HG03460 (cell line): ENCODE measurements around the gene RPL34.

ENCODE experiments used
- ATAC-seq: cut with Tn5 transposase; IDR thresholded peaks from one replicate; pipeline ENCODE4 v1.9.1; 2021; ENCODE audit not compliant: unreplicated experiment

The RPL34 gene

DNA sequence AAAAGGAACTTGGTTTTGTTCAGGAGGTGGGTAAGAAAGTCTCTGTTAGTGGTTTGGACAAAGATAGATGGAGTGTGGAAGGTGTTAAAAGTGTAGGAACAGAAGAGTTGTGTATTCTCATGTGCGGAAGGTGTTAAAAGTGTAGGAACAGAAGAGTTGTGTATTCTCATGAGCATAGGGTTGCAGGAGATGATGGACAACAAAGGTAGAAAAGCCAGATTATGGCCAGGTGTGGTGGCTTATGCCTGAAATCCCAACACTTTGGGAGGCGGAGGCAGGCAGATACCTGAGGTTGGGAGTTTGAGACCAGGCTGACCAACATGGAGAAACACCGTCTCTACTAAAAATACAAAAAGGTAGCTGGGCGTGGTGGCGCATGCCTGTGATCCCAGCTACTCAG is 2.5 kb downstream of the RPL34 start:
- ATAC-seq: no peak

DNA sequence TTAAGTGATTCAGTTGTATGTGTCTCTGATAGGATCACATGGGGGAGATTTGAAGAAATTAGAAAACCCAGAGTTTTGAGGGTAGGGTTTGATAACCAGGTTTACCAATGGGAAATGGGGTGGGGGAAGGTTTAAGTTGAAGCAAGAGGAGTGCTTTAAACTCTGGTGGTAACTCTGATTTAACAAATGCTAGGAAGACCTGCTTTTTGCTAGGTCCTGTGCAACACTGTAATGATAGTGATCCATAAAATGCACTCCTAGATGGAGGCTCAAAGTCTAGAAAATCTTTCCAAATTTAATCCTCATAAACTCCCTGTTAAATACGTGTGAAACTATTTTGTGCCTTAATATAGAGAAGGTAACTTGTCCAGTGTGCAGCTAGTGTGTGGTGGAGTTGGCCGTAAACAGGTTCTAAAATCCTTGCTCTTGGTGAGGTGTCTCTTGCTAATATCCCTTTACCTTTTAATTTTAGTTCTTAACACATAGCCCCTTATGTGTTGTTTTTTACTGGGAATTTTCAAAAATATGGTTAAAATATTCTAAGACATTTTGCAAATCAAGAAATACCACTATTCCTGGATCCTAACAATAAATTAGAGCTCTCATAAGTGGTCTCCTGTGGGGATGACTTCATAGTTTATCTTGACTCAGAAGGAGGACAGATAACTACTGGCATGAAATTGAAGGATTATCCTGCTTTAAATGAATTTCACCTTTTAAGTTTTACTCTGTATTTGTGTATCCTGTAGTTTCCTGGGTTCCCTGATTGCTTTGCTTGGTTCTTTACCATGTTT is 4.1 kb downstream of the RPL34 start:
- no peak for ATAC-seq

DNA sequence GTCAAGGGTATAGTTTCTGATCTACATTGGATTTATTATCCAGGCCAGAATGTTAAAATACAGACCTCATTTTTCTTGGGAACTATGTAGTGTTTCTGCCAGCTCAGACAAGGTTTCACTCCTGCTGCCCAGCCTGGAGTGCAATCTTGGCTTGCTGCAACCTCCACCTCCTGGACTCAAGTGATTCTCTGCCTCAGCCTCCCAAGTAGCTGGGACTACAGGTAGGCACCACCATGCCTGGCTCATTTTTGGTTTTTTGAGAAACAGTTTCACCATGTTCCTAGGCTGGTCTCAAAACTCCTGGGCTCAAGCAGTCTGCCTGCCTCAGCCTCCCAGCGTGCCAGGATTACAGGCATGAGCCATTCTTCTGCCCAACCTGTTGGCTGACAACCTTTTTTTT is 5.7 kb downstream of the RPL34 start:
- no peak for ATAC-seq

DNA sequence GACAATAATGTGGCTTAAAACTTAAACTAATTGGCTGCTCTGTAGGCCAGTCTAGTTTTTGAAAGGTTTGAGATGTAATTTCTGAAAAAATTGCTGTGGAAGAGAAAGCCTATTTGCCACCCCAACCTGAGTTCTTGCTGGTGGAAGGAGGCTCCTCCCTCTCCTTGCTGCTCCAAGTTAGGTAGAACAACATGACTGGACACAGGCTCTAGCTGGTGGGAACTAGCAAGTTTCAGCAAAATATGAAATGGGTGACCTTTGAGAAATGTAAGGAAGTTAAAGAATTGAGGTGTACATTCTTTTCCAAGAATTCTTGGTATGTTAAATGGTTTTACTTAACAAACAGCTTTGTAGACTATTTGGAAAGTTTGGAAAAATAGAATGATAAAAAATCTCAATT is 8.0 kb downstream of the RPL34 start:
- ATAC-seq: no peak

DNA sequence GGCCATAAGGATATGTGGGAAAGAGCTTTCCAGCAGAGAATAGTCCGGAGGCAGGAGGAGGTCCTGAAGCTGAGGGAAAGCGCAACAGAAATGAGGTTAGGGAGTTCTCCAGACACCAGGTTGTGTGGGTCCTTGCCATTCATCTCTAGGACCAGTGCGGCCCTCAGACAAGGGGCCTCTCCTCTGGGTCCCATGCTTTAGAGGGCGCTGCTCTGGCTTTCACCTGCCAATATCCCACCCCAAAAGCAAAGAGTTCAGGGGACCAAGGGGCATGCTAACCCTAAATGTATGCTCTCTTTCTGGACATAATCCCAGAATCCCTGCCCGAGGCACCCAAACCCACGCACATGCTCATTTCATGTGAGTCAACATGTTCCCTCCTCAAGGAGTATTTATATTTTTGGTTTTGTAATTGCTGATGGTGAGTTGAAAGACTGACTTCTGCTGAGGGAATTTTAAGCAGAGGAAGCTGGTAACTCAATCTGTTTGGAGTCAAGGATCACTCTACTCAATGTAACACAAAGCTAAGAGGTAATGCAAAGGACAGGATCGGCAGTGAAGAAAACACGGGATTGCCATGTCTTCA is 14.8 kb downstream of the RPL34 start:
- ATAC-seq: no peak

DNA sequence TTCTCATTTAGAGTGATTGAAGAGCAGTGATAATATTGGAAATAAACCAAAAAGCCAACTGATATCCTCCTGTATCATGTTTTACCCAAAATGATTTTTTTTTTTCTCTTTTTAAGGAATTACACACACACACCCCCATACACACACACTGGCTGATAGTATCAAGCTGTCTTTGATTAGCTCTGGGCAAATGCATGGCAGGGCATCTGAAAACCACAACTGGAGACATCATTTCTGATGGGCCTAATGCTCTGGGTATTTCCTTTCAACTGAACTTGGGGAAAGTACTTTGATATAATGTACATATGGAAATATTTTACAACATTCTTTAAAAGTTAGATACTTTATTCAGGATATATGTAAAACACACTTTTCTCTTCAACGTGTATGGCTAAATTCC is 15.9 kb downstream of the RPL34 start:
- ATAC-seq: no peak

DNA sequence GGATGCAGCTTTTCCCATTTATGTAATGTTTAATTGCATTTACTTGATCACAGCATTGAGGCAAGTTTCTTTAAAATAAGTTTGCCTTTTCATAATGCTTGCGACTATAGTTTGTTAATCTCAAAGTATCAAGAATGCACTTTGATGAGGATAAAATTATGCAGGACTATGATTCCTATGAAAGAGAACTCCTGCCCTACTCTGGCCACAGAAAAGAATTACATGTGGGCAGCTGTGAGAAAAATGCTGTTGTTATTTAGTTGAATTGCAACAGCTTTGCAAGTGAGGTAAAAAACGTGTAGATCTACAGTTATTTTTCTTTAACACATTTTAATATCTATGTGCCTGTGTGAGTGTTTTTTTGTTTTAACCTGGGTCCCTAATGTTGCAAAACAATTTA is 17.5 kb downstream of the RPL34 start:
- ATAC-seq: no peak

DNA sequence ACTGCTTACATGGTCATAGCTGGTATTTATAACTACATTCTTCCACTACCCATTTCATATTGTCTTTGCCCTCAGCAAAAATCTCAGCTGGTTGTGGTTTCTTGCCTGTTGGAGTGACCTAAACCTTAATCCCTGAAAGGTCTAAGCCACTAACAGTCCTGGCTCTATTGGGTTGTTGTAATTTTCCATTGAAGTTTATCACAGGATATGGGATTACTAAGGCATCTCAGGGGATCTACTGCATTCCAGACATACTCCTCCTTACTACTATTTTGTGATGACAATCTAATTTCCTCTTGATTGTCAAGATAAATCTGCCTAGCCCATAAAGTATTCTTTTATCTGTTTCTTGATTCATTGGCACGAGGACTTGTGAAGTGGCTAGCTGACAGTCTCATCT is 23.9 kb downstream of the RPL34 start:
- ATAC-seq: no peak

DNA sequence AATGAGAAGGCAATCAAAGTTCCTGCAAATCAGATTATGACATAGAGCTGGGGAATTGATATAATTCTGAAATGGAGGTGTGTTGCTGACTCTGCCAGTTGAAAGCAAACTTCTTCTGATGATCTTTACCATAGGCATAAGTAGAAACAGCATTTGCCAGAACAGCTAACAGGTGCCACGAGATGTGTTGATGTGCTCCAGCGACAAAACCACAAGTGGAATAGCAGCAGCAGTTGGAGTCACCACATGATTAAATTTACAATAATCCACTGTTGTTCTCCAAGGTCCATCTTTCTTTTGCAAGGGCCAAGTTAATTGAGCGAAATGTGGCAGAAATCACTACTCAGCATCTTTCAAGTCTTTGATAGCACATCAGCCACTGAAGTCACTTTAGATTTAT is 26.3 kb downstream of the RPL34 start:
- no peak for ATAC-seq

DNA sequence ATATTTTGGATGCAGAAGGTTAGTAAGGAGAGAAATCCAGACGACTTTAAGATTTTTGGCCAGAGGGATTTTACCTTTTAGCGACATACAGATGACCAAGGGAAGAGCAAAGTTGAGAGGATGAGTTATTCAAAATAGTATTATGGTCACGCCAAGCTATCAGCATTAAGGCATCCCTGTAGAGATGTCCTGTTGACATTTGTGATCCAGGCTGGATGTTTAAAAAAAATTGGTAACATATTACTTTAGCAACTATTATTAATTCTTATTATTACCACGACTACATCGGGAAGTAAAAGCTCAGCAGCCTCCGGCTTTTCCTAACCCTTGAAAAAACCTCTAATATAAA is 29.5 kb downstream of the RPL34 start:
- peak; percentile 7 for ATAC-seq

DNA sequence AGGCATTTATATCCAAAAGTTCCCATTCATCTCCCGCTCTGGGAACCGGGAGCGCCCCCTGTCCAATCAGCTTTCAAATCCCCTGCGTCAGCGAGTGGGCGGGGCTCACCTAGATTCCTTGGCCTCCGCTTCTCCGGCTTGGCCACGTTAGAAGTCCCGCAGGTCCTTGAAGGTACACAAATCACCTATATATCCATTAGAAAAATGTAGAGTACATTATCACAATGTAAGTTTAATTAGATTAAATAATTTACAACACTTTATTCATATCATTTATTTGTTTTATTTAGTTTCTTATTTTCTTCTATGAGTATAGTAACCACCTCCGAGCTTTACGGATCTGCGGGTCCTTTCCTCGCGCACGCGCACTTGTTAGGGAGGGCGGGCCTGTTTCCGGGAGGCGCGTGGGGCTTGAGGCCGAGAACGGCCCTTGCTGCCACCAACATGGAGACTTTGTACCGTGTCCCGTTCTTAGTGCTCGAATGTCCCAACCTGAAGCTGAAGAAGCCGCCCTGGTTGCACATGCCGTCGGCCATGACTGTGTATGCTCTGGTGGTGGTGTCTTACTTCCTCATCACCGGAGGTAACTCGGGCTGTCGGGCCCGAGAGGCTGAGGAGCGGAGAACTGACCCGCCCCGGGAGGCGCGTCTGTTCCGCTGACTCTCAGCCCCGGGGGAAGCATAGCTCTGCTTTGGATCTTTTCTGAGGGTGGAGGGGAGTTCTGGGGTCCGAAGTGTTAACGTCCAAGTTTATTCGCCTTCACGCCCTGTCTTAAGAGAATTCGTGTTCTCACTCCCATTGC is 30.0 kb downstream of the RPL34 start, which contains the start of gene OSTC:
TSS of gene OSTC (plus strand) at position 388 of the 802 bp plus-strand sequence. CDS start at position 445, 57 bp downstream.
- peak; percentile 92 for ATAC-seq

DNA sequence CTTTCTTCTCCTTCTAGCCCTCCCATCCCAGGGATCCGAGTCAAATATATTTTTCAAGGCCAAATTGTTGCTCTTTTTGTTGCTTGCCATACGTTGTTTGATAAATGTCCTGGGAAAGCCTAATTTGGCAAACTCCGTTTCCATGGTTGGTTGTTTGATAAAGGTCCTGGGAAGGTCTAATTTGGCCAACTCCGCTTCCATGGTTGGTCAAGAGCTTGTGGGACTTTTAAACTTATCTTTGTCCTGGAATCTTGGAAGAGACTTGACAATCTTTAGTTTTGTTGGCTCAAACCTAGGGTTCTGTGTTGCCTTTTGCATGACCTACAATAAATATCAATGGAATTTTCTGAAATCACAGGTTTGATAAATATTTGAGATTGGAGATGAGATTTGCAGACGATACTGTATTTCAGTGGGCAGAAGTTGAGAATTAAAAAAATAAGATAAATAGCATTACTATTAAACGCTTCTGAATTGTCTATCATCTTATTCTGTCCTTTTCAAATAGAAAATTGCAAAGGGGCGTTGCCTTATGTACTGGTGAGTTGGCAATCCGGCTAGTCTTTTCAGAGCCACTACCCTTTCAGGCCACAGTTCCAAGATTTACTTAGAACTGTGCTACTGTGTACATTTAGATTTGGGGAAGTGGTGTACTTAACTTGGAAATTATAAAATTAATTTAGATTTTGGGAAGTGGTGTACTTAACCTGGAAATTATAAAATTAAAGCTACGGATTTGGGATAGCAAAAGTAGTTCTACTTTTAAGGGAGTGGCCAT is 30.8 kb downstream of the RPL34 start:
- no peak for ATAC-seq

DNA sequence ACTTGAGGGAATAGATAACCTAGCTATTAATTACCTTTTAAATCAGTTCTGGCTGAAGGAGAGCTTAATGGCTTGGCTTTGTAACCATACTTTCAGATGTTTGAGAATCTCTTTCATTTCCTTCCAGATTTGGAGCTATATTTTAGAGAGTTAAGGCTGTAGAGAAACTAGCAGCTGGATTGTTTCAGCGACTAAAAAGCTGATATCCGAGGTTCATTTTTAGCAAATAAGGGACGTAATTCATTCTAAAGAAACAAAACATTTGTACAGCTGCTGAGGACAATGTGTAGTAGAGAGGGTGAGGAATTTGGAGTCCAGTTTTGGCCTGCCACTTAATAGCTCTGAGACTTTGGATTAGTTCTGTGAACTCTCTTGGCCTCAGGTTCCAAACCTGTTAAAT is 42.3 kb downstream of the RPL34 start:
- no peak for ATAC-seq

DNA sequence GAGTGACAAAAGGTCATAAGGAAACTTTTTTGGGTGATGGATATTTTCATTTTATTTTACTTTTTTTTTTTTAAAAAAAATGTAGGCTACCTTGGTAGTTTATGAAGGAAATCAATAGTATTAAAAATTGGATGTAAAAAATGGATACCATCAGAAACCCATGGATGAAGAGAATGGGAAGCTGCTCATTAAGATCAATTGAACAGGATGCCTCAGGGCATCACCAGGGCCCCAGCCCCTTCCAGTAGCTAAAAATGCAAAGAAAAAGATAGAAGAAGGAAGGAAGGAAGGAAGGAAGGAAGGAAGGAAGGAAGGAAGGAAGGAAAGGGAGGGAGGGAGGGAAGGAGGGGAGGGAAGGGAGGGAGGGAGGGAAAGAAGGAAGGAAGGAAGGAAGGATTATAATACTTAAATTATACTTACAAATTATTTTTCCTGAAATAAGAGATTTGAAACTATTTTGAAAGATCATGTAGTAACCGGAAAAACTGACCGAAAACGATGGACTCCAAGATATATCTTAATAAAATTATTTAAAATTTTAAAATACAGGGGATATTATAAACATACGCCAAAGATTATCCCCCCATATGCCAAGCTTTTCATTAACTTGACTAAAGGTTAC is 54.1 kb downstream of the RPL34 start:
- ATAC-seq: no peak
